SU-DHL-6 (cell line): ENCODE measurements around the gene EIF2AK2.

Experiments
- H2AFZ ChIP-seq: fragments of 200-600 bp; sonication (generic); 2 replicates; pipeline ENCODE4 v1.6.1; 2014; ENCODE audit warnings: low read depth, mild to moderate bottlenecking, moderate library complexity, mixed read lengths, antibody characterized with exemption, low read length; ENCODE audit not compliant: severe bottlenecking
- H3F3A ChIP-seq: fragments of 200-600 bp; shearing (Covaris generic); 2 replicates; pipeline ENCODE4 v1.6.0; 2016; ENCODE audit warnings: antibody characterized with exemption, mild to moderate bottlenecking; ENCODE audit not compliant: insufficient read depth
- H3K27ac ChIP-seq: fragments of 200-600 bp; sonication (generic); 2 replicates; pipeline ENCODE4 v1.5.1; 2016; ENCODE audit warnings: low read depth, mild to moderate bottlenecking, low read length, moderate library complexity, mixed read lengths
- H3K27me3 ChIP-seq: fragments of 200-600 bp; sonication (generic), shearing (Covaris generic); 2 replicates; pipeline ENCODE4 v1.6.0; 2014; ENCODE audit warnings: mild to moderate bottlenecking, low read length
- H3K36me3 ChIP-seq: fragments of 200-600 bp; sonication (generic); 2 replicates; pipeline ENCODE4 v1.6.1; 2014; ENCODE audit warnings: mild to moderate bottlenecking, low read length, mixed read lengths
- H3K4me2 ChIP-seq: fragments of 300-600, 200-600 bp; shearing (Covaris generic), sonication (generic); 2 replicates; pipeline ENCODE4 v1.6.0; 2014; ENCODE audit warnings: low read length, low read depth, mild to moderate bottlenecking; ENCODE audit not compliant: poor library complexity, severe bottlenecking
- H3K4me3 ChIP-seq: fragments of 200-600 bp; sonication (generic); 2 replicates; pipeline ENCODE4 v1.5.1; 2014; ENCODE audit warnings: antibody characterized with exemption, low read length, mild to moderate bottlenecking, mixed read lengths; ENCODE audit not compliant: insufficient read depth, poor library complexity, severe bottlenecking
- H3K79me2 ChIP-seq: fragments of 200-600 bp; sonication (generic); 2 replicates; pipeline ENCODE4 v1.6.1; 2014; ENCODE audit warnings: mild to moderate bottlenecking, low read length, moderate library complexity; ENCODE audit not compliant: insufficient read depth
- H3K9ac ChIP-seq: fragments of 200-600 bp; sonication (generic); 2 replicates; pipeline ENCODE4 v1.7.0; 2014; ENCODE audit warnings: mild to moderate bottlenecking, low read length
- H3K9me2 ChIP-seq: fragments of 200-600 bp; sonication (generic); replicated peaks from 2 replicates; pipeline ENCODE4 v1.6.1; 2014; ENCODE audit warnings: low read length; ENCODE audit not compliant: insufficient read depth
- H3K9me3 ChIP-seq: fragments of 200-600 bp; sonication (generic); 2 replicates; pipeline ENCODE4 v1.6.1; 2014; ENCODE audit warnings: low read length, mixed read lengths; ENCODE audit not compliant: insufficient read depth
- H4K20me1 ChIP-seq: fragments of 200-600 bp; sonication (generic); 2 replicates; pipeline ENCODE4 v1.6.1; 2014; ENCODE audit warnings: low read depth, mild to moderate bottlenecking, antibody characterized with exemption, low read length, moderate library complexity, mixed read lengths
- EZH2phosphoT487 ChIP-seq: fragments of 200-600 bp; sonication (generic), shearing (Covaris generic); conservative IDR thresholded peaks from 2 replicates; pipeline ENCODE4 v1.6.1; 2018; ENCODE audit warnings: mild to moderate bottlenecking, antibody characterized with exemption, low read length, moderate library complexity, mixed read lengths
- TF ChIP-seq, protein P1 (sequence below): fragments of 200-600 bp; sonication (generic); IDR thresholded peaks from one replicate; pipeline ENCODE4 v1.5.1; 2017; ENCODE audit warnings: antibody characterized with exemption, mild to moderate bottlenecking, low read length, moderate library complexity; ENCODE audit not compliant: insufficient read depth, poor library complexity, severe bottlenecking

The EIF2AK2 gene

DNA sequence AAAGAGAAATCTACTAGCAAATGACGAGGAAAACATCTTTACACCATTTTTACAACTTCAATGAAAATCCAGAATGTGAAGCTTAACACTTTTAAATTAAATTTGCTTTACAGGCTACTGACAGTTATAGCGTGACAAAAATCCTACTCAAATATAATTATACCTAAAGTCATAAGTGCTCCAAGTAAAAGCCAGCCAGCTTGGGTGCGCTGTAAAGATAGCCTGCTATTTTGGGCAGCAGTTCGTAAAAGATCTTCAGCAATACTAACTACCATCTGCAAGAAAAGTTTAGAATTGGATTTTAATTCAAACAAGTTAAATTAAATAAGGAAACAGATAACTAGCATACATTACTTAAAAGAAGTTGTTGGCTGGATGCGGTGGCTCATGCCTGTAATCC is 95.0 kb downstream of the EIF2AK2 start:
- H2AFZ ChIP-seq, result no peak overlapping the region
- no peak overlapping the region for H3K27ac ChIP-seq
- peaks cover 8% of the 10 kb centered on the region; the same call in 1 of the 2 replicates for H3F3A ChIP-seq
- no peaks in the 10 kb centered on the region for H3K9me3 ChIP-seq
- H3K4me3 ChIP-seq, result no peak overlapping the region
- no peaks in the 10 kb centered on the region for H3K79me2 ChIP-seq
- TF ChIP-seq, protein P1, sequence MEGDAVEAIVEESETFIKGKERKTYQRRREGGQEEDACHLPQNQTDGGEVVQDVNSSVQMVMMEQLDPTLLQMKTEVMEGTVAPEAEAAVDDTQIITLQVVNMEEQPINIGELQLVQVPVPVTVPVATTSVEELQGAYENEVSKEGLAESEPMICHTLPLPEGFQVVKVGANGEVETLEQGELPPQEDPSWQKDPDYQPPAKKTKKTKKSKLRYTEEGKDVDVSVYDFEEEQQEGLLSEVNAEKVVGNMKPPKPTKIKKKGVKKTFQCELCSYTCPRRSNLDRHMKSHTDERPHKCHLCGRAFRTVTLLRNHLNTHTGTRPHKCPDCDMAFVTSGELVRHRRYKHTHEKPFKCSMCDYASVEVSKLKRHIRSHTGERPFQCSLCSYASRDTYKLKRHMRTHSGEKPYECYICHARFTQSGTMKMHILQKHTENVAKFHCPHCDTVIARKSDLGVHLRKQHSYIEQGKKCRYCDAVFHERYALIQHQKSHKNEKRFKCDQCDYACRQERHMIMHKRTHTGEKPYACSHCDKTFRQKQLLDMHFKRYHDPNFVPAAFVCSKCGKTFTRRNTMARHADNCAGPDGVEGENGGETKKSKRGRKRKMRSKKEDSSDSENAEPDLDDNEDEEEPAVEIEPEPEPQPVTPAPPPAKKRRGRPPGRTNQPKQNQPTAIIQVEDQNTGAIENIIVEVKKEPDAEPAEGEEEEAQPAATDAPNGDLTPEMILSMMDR, result no peak
- no peak for TF ChIP-seq EZH2phosphoT487
- no peaks in the 10 kb centered on the region for H3K9me2 ChIP-seq
- no peaks in the 10 kb centered on the region for H3K27me3 ChIP-seq
- H3K36me3 ChIP-seq, result peaks cover 34% of the 10 kb centered on the region
- H4K20me1 ChIP-seq, result no peaks in the 10 kb centered on the region
- H3K4me2 ChIP-seq, result no peak overlapping the region
- H3K9ac ChIP-seq, result no peak overlapping the region

DNA sequence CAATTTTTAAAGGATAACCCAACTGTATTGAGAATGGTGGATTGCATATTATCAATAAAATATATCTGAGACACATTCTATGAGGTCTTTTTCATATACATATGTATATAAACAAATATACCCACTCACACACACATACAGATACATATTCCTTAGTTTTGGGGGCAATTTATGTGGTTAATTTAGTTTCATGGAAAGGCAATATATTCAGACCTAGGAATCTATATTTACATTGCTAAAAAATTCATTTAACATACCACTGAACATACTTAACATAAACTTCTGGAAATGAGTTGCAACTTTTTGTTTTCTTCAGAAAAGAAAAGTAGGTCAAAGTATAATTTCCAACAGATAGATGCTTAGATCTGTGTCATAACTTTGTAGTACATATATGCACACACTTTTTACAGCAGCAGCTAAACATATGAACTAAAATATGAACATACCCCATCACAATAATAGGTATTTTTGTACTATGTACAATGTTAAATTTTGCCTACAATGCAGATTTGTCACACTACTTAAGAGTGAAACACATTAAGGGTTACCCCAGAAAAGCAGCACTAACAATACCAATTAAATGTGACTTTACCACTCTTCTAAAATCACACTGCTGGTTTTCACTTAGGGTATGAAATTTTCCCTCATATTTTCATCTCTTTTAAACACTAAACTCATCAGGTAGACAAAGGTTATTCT is 95.6 kb downstream of the EIF2AK2 start:
- Histone ChIP-seq H4K20me1 (no peaks in the 10 kb centered on the region), H3K9me2 (no peaks in the 10 kb centered on the region), H3K9ac (no peak overlapping the region), H3K79me2 (no peaks in the 10 kb centered on the region), H3K36me3 (peaks cover 40% of the 10 kb centered on the region), H2AFZ (no peak overlapping the region), H3F3A (peaks cover 8% of the 10 kb centered on the region; the same call in 1 of the 2 replicates), H3K4me3 (no peak overlapping the region), H3K27me3 (no peaks in the 10 kb centered on the region), H3K9me3 (no peaks in the 10 kb centered on the region), H3K27ac (no peak overlapping the region), H3K4me2 (no peak overlapping the region)
- TF ChIP-seq, protein P1, result no peak
- no peak for TF ChIP-seq EZH2phosphoT487

DNA sequence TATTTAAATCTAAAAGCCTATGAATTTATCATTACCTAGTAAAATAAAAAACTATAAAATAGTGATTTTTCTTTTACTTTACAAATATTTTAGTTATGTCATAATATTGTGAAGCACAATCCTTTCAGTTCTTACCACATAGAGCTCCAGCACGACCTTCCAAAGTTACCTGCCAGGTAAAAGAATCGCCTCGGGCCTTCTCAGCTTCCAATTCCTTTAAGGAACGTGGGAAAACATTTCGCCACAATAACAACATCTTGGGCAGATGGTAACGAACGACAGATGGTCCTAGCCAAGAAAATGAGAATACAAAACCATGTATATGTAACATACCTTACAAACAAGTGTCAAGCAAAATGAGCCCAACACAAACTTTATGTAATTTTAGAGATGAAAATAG is 96.3 kb downstream of the EIF2AK2 start:
- no peaks in the 10 kb centered on the region for H3K9me2 ChIP-seq
- TF ChIP-seq EZH2phosphoT487, result no peak
- TF ChIP-seq, protein P1, result no peak

More for the DNA sequence above, 96.3 kb downstream of the EIF2AK2 start:
- Histone ChIP-seq H3K27me3 (no peaks in the 10 kb centered on the region), H3K4me2 (no peak overlapping the region), H3F3A (peaks cover 8% of the 10 kb centered on the region; the same call in 1 of the 2 replicates), H3K36me3 (peaks cover 47% of the 10 kb centered on the region), H2AFZ (no peak overlapping the region), H3K9me3 (no peaks in the 10 kb centered on the region), H3K9ac (no peak overlapping the region), H4K20me1 (no peaks in the 10 kb centered on the region), H3K4me3 (no peak overlapping the region), H3K27ac (no peak overlapping the region), H3K79me2 (no peaks in the 10 kb centered on the region)
